WTC11 (cell line): ENCODE measurements around the gene GRIP2. TPM values are rescaled to one million over a fixed set of nuclear protein-coding genes. Genes with fewer than 3 reads are reported as not detected.

Experiments
- ATAC-seq: fragments of 200-7000 bp; cut with Tn5 transposase; 2 replicates; pipeline ENCODE4 v1.10.0; 2021; ENCODE audit warnings: mild to moderate bottlenecking, moderate library complexity
- CTCF ChIA-PET: fragments of 300-600 bp; sonication (Branson Sonifier 250); formaldehyde crosslinking; loops from one replicate; lab custom pipeline; 2021; ENCODE audit warnings: antibody characterized with exemption; lab: Charles Lee
- POLR2A ChIA-PET: fragments of 350-600 bp; sonication (Branson Sonifier 250); formaldehyde crosslinking; loops from one replicate; lab custom pipeline; 2021; ENCODE audit warnings: antibody characterized with exemption; lab: Charles Lee
- DNase-seq: peaks from one replicate; pipeline ENCODE4 v3.0.0; 2021; ENCODE audit warnings: low spot score
- H3K27ac Mint-ChIP-seq: 2 replicates; pipeline ENCODE4 v1.8.0; 2021; ENCODE audit warnings: mixed read lengths
- H3K27me3 Mint-ChIP-seq: 2 replicates; pipeline ENCODE4 v1.8.0; 2021; ENCODE audit warnings: low read depth, mild to moderate bottlenecking, moderate library complexity, mixed read lengths
- H3K36me3 Mint-ChIP-seq: 2 replicates; pipeline ENCODE4 v1.8.0; 2021; ENCODE audit warnings: mixed read lengths
- H3K4me1 Mint-ChIP-seq: 2 replicates; pipeline ENCODE4 v1.8.0; 2022; ENCODE audit warnings: mixed read lengths
- H3K4me3 Mint-ChIP-seq: 2 replicates; pipeline ENCODE4 v1.8.0; 2021; ENCODE audit warnings: mild to moderate bottlenecking, moderate library complexity, mixed read lengths
- H3K9me3 Mint-ChIP-seq: 2 replicates; pipeline ENCODE4 v1.8.0; 2021; ENCODE audit warnings: mixed read lengths
- CREB1 ChIP-seq: sonication (generic); formaldehyde crosslinking; IDR thresholded peaks from 2 replicates; pipeline ENCODE4 v1.8.0; 2023; ENCODE audit warnings: mild to moderate bottlenecking, missing genetic modification reagents
- ESRRA ChIP-seq: sonication (generic); formaldehyde crosslinking; IDR thresholded peaks from 2 replicates; pipeline ENCODE4 v1.8.1; 2022; ENCODE audit warnings: mild to moderate bottlenecking, missing genetic modification reagents, borderline replicate concordance
- ETV6 ChIP-seq: sonication (generic); formaldehyde crosslinking; IDR thresholded peaks from 2 replicates; pipeline ENCODE4 v1.8.1; 2022; ENCODE audit warnings: mild to moderate bottlenecking, missing genetic modification reagents
- FOXP1 ChIP-seq: sonication (generic); formaldehyde crosslinking; IDR thresholded peaks from 2 replicates; pipeline ENCODE4 v1.8.0; 2022; ENCODE audit warnings: missing genetic modification reagents, mild to moderate bottlenecking, moderate library complexity, borderline replicate concordance
- GABPB1 ChIP-seq: sonication (generic); formaldehyde crosslinking; IDR thresholded peaks from 2 replicates; pipeline ENCODE4 v1.8.1; 2023; ENCODE audit warnings: mild to moderate bottlenecking, missing genetic modification reagents
- JAZF1 ChIP-seq: fragments of 250-450 bp; sonication (Bioruptor Pico); IDR thresholded peaks from 2 replicates; pipeline ENCODE4 v1.9.0; 2021; ENCODE audit warnings: moderate library complexity, mild to moderate bottlenecking, inconsistent platforms
- SMAD3 ChIP-seq: sonication (generic); formaldehyde crosslinking; IDR thresholded peaks from 2 replicates; pipeline ENCODE4 v1.8.0; 2022; ENCODE audit warnings: missing genetic modification reagents, mild to moderate bottlenecking, borderline replicate concordance
- SMAD4 ChIP-seq: sonication (generic); formaldehyde crosslinking; IDR thresholded peaks from 2 replicates; pipeline ENCODE4 v1.8.0; 2022; ENCODE audit warnings: mild to moderate bottlenecking, missing genetic modification reagents
- SP1 ChIP-seq: sonication (generic); formaldehyde crosslinking; conservative IDR thresholded peaks from 2 replicates; pipeline ENCODE4 v1.8.1; 2022; ENCODE audit warnings: missing genetic modification reagents
- TCF7 ChIP-seq: sonication (generic); formaldehyde crosslinking; IDR thresholded peaks from 2 replicates; pipeline ENCODE4 v1.8.0; 2022; ENCODE audit warnings: mild to moderate bottlenecking, low read depth, missing genetic modification reagents, moderate library complexity
- ZBTB21 ChIP-seq: sonication (generic); formaldehyde crosslinking; IDR thresholded peaks from 2 replicates; pipeline ENCODE4 v1.8.1; 2023; ENCODE audit warnings: mild to moderate bottlenecking, missing genetic modification reagents, borderline replicate concordance
- ZNF121 ChIP-seq: sonication (generic); formaldehyde crosslinking; IDR thresholded peaks from 2 replicates; pipeline ENCODE4 v1.8.0; 2023; ENCODE audit warnings: missing genetic modification reagents
- ZNF219 ChIP-seq: sonication (generic); formaldehyde crosslinking; IDR thresholded peaks from 2 replicates; pipeline ENCODE4 v1.8.0; 2023; ENCODE audit warnings: missing genetic modification reagents, mild to moderate bottlenecking, borderline replicate concordance
- ZNF317 ChIP-seq: sonication (generic); formaldehyde crosslinking; IDR thresholded peaks from 2 replicates; pipeline ENCODE4 v1.8.1; 2023; ENCODE audit warnings: low read depth, mild to moderate bottlenecking, moderate library complexity, missing genetic modification reagents, borderline replicate concordance
- ZNF423 ChIP-seq: fragments of 250-450 bp; sonication (Bioruptor Pico); IDR thresholded peaks from 2 replicates; pipeline ENCODE4 v2.1.2; 2022; ENCODE audit warnings: mild to moderate bottlenecking, moderate library complexity
- total RNA-seq: library from RNA; stranded (reverse); gene quantifications from 3 replicates; pipeline ENCODE4 v1.2.3, GENCODE V29; 2021
- TF ChIP-seq, protein P1 (sequence below): sonication (generic); formaldehyde crosslinking; IDR thresholded peaks from 2 replicates; pipeline ENCODE4 v1.8.0; 2022; ENCODE audit warnings: mild to moderate bottlenecking, missing genetic modification reagents
- TF ChIP-seq, protein P2 (sequence below): fragments of 250-450 bp; sonication (Bioruptor Pico); IDR thresholded peaks from 2 replicates; pipeline ENCODE4 v2.1.2; 2022; ENCODE audit warnings: mild to moderate bottlenecking, moderate library complexity
- TF ChIP-seq, protein P3 (sequence below): sonication (generic); formaldehyde crosslinking; IDR thresholded peaks from 2 replicates; pipeline ENCODE4 v1.8.1; 2022; ENCODE audit warnings: low read depth, missing genetic modification reagents, borderline replicate concordance
- TF ChIP-seq, protein P4 (sequence below): sonication (generic); formaldehyde crosslinking; IDR thresholded peaks from 2 replicates; pipeline ENCODE4 v1.8.1; 2023; ENCODE audit warnings: mild to moderate bottlenecking, missing genetic modification reagents, moderate library complexity
- TF ChIP-seq, protein P5 (sequence below): sonication (generic); formaldehyde crosslinking; IDR thresholded peaks from 2 replicates; pipeline ENCODE4 v1.8.1; 2023; ENCODE audit warnings: mild to moderate bottlenecking, moderate library complexity, missing genetic modification reagents
- TF ChIP-seq, protein P6 (sequence below): fragments of 250-450 bp; sonication (Bioruptor Pico); conservative IDR thresholded peaks from 2 replicates; pipeline ENCODE4 v1.9.0; 2021; ENCODE audit warnings: mild to moderate bottlenecking

GRIP2 gene
- total RNA-seq, 1 experiment from 2014 or later = 12.0 TPM

DNA sequence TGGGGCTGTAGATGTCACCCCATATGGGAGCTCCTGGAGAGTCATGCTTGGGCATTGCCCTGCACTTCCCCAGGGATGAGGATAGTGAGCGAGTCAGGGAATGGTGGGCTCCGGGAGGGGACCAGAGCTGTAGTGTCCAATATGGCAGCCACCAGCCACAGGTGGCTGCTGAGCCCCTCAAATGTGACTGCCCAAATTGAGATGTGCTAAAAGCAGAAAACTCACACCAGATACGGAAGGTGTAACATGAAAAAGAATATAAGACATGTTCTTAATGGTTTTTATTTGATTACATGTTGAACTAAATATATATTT, 31.7 kb downstream of the GRIP2 start (continued):
- TF ChIP-seq, protein P1, sequence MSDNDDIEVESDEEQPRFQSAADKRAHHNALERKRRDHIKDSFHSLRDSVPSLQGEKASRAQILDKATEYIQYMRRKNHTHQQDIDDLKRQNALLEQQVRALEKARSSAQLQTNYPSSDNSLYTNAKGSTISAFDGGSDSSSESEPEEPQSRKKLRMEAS (CRISPR knock-in tag) = no peak
- TF ChIP-seq TCF7 = no peak
- TF ChIP-seq ZNF219 = no peak
- no peak for TF ChIP-seq CREB1 (CRISPR knock-in tag)
- TF ChIP-seq ZNF317 (CRISPR knock-in tag) = no peak
- TF ChIP-seq, all 79 proteins: peak for 0

DNA sequence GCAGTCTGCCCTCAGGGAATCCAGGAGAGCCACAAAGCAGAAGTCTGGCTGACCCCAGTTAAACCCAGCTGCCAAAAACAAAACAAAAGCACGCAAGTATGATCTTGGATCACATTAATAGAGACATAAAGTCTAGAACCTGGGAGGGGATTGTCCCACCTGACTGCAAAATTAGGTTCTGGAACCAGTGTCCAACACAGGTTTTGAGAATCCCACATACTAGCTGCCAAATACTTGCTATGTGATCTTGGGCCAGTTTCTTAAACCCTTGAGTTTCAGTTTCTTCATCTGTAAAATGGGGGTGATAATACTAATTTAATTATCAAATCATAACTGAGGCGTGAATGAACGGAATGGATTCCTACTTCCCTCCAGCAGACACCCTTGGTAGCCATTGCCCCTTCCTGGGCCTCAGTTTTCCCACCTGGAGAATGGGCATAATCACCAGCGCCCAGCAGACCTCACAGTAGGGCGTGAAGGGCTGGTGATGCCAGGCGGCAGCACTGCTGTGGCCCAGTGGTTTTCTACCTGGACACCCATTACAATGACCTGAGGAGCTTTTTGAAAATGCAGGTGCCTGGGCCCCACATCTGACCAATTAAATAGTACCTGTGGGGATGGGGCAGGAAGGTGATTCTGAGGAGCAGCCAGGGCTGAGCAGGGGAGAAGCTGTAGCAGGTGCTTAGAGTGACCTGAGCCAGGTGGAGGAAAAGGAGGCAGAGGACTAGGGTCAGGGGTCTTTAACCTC, 32.2 kb downstream of the GRIP2 start:
- H3K27me3 Mint-ChIP-seq = peaks cover 3% of the 10 kb centered on the region; the same call in 1 of the 2 replicates
- no peak overlapping the region for H3K27ac Mint-ChIP-seq
- TF ChIP-seq SMAD3 (CRISPR knock-in tag) (no peak), ZBTB21 (no peak), ESRRA (CRISPR knock-in tag) (no peak), JAZF1 (CRISPR knock-in tag) (no peak)
- TF ChIP-seq, protein P2, sequence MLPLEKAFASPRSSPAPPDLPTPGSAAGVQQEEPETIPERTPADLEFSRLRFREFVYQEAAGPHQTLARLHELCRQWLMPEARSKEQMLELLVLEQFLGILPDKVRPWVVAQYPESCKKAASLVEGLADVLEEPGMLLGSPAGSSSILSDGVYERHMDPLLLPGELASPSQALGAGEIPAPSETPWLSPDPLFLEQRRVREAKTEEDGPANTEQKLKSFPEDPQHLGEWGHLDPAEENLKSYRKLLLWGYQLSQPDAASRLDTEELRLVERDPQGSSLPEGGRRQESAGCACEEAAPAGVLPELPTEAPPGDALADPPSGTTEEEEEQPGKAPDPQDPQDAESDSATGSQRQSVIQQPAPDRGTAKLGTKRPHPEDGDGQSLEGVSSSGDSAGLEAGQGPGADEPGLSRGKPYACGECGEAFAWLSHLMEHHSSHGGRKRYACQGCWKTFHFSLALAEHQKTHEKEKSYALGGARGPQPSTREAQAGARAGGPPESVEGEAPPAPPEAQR (CRISPR knock-in tag) = no peak
- ATAC-seq = no peak
- no peak for DNase-seq
- ChIA-PET POLR2A (interaction anchor here (1.0 kb wide), 1 partner anchor 40 kb away, joined by 3 read pairs; no protein-coding TSS in a partner anchor), CTCF (interaction anchor here (0.6 to 2.5 kb wide), 12 partner anchors 12 to 1231 kb away, joined by 3 to 58 read pairs (median 11); no protein-coding TSS in a partner anchor)
- no peak overlapping the region for H3K4me3 Mint-ChIP-seq
- H3K4me1 Mint-ChIP-seq = peaks cover 9% of the 10 kb centered on the region; the same call in 1 of the 2 replicates
- peaks cover 5% of the 10 kb centered on the region for H3K36me3 Mint-ChIP-seq
- peaks cover 6% of the 10 kb centered on the region for H3K9me3 Mint-ChIP-seq

DNA sequence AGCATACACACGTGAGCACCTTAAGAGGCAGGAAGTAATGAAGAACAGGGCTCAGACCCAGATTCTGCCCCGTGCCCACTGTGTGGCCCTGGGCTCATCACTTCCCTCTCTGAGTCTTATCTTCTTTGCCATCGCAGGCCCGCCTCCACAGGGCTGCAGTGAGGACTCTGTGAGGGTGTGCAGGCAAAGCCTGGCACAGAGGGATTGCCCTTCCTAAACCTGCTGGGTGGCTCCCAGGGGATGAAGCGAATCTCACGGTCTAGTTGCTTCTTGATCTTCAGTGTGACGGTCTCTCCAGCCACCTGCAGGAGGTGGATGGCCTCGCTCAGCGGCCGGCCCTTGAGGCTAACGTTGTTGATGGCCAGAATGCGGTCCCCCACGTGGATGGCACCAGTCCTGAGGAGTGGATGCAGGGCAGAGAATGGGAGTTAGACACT, 32.8 kb downstream of the GRIP2 start:
- no peak for TF ChIP-seq ZBTB21
- no peak for TF ChIP-seq GABPB1 (CRISPR knock-in tag)
- no peak for TF ChIP-seq FOXP1 (CRISPR knock-in tag)
- no peak for TF ChIP-seq JAZF1 (CRISPR knock-in tag)
- TF ChIP-seq, protein P3, sequence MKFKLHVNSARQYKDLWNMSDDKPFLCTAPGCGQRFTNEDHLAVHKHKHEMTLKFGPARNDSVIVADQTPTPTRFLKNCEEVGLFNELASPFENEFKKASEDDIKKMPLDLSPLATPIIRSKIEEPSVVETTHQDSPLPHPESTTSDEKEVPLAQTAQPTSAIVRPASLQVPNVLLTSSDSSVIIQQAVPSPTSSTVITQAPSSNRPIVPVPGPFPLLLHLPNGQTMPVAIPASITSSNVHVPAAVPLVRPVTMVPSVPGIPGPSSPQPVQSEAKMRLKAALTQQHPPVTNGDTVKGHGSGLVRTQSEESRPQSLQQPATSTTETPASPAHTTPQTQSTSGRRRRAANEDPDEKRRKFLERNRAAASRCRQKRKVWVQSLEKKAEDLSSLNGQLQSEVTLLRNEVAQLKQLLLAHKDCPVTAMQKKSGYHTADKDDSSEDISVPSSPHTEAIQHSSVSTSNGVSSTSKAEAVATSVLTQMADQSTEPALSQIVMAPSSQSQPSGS (CRISPR knock-in tag) = no peak
- TF ChIP-seq, protein P4, sequence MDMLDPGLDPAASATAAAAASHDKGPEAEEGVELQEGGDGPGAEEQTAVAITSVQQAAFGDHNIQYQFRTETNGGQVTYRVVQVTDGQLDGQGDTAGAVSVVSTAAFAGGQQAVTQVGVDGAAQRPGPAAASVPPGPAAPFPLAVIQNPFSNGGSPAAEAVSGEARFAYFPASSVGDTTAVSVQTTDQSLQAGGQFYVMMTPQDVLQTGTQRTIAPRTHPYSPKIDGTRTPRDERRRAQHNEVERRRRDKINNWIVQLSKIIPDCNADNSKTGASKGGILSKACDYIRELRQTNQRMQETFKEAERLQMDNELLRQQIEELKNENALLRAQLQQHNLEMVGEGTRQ = no peak
- TF ChIP-seq, protein P5, sequence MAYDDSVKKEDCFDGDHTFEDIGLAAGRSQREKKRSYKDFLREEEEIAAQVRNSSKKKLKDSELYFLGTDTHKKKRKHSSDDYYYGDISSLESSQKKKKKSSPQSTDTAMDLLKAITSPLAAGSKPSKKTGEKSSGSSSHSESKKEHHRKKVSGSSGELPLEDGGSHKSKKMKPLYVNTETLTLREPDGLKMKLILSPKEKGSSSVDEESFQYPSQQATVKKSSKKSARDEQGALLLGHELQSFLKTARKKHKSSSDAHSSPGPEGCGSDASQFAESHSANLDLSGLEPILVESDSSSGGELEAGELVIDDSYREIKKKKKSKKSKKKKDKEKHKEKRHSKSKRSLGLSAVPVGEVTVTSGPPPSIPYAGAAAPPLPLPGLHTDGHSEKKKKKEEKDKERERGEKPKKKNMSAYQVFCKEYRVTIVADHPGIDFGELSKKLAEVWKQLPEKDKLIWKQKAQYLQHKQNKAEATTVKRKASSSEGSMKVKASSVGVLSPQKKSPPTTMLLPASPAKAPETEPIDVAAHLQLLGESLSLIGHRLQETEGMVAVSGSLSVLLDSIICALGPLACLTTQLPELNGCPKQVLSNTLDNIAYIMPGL (CRISPR knock-in tag) = no peak
- TF ChIP-seq, protein P2 (CRISPR knock-in tag) = no peak
- TF ChIP-seq, protein P6, sequence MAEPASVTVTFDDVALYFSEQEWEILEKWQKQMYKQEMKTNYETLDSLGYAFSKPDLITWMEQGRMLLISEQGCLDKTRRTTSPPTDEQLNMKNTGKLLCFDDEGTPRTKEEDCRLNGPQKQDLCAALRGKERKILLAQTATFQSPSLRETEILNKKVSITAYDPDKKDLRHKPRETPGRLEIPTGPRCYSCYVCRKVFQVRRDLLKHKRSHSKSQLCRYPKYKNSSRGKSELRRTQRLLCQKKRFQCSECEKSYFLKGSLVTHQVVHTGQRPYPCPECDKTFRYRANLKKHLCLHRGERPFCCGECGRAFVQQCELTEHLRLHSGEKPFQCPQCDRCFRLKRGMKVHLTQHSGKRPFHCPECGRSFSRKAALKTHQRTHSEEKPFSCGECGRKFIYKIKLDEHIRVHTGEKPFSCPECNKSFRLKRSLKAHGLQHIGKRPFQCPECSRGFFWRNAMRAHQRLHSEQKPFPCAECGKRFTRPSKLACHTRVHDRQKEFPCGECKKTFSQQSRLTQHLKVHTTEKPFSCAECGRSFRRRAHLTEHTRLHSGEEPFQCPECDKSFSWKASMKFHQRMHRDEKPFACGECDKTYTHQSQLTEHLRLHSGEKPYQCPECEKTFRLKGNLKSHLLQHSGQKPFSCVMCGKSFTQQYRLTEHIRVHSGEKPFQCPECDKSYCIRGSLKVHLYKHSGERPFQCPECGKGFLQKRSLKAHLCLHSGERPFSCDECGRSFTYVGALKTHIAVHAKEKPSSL (CRISPR knock-in tag) = no peak
- TF ChIP-seq SMAD3 (CRISPR knock-in tag) = no peak
- no peak for TF ChIP-seq SP1 (CRISPR knock-in tag)
- no peak for TF ChIP-seq SMAD4 (CRISPR knock-in tag)
- no peak for TF ChIP-seq ZNF121 (CRISPR knock-in tag)
- no peak for TF ChIP-seq ZNF423 (CRISPR knock-in tag)
- TF ChIP-seq ESRRA (CRISPR knock-in tag) = no peak
- no peak for TF ChIP-seq ETV6
- no peak for ATAC-seq
- DNase-seq = no peak
- peaks cover 9% of the 10 kb centered on the region for H3K36me3 Mint-ChIP-seq
- peaks cover 12% of the 10 kb centered on the region for H3K9me3 Mint-ChIP-seq
- ChIA-PET CTCF (interaction anchor here (0.7 kb wide), 1 partner anchor 41 kb away, joined by 3 read pairs; no protein-coding TSS in a partner anchor), POLR2A (no interaction called here)
- peaks cover 3% of the 10 kb centered on the region; the same call in 1 of the 2 replicates for H3K27me3 Mint-ChIP-seq
- peaks cover 9% of the 10 kb centered on the region; the same call in 1 of the 2 replicates for H3K4me1 Mint-ChIP-seq
- no peak overlapping the region; the same call in 1 of the 2 replicates for H3K27ac Mint-ChIP-seq
- H3K4me3 Mint-ChIP-seq = no peak overlapping the region
